Kidney epithelial cell (primary cell): Measurements from ENCODE around the gene NECTIN1. TPM values are rescaled to one million over a fixed set of nuclear protein-coding genes. Genes with fewer than 3 reads are reported as not detected.

Experiments used
- DNase-seq: peaks from one replicate; pipeline ENCODE4 v3.0.0-alpha.2; 2010; ENCODE audit warnings: low read depth
- H3K27me3 ChIP-seq: 2 replicates; pipeline ENCODE4 v1.6.0; 2011; ENCODE audit warnings: low read length; ENCODE audit not compliant: control insufficient read depth, insufficient read depth
- H3K36me3 ChIP-seq: 2 replicates; pipeline ENCODE4 v1.5.1; 2011; ENCODE audit warnings: low read length; ENCODE audit not compliant: control insufficient read depth, insufficient read depth
- H3K4me3 ChIP-seq: 2 replicates; pipeline ENCODE4 v1.5.1; 2011; ENCODE audit warnings: low read depth, mild to moderate bottlenecking, control low read depth, low read length
- total RNA-seq: library from RNA; depleted of rRNA; stranded (reverse); fragments of >200 nt; gene quantifications from 2 replicates; pipeline ENCODE4 v1.2.3, GENCODE V29; 2015
- TF ChIP-seq, protein P1 (sequence below): IDR thresholded peaks from 2 replicates; pipeline ENCODE4 v1.5.1; 2011; ENCODE audit warnings: mild to moderate bottlenecking, moderate library complexity, low read length, control low read depth, inconsistent platforms; ENCODE audit not compliant: insufficient read depth, poor library complexity, severe bottlenecking

Gene NECTIN1
- total RNA-seq, 1 donor from 2014 or later = 15.0 TPM

DNA sequence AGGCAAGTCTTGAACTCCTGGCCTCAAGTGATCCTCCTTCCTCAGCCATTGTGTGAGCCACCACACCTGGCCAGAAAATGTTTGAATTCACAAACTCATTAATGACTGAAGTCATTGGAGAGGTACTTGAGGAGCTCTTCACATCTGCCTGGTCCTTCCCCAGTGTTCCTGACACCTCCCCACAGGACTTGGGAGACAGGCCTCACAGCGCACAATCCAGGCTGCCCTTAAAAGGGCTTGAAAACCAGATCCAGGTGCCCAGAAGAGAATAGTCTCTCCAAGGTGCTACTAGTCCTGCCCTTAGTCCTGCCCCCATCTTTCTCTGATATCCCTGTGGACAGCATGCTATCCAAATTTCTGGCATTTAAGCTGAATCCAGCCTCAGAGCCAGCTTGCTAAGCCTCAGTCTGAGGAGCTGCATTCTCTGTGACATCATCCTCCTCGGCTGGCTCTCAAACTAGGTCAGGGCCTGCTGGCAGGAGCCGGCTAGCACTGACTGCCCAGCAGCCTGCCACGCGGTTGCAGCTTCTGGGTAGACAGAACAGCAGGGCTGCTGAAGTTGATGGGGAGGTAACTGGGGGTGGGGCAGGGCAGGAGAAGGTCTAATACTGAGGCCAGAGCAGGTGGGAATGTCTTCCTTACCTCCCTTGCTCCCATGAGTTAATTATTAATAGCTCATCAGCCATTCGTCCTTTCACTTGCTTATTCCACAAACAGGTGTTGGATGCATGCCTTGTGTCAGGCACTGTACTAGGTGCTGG lies 35.3 kb upstream of the NECTIN1 start:
- DNase-seq = no peak
- Histone ChIP-seq H3K4me3 (no peak overlapping the region), H3K36me3 (no peaks in the 10 kb centered on the region), H3K27me3 (peaks cover 15% of the 10 kb centered on the region)
- TF ChIP-seq, protein P1, sequence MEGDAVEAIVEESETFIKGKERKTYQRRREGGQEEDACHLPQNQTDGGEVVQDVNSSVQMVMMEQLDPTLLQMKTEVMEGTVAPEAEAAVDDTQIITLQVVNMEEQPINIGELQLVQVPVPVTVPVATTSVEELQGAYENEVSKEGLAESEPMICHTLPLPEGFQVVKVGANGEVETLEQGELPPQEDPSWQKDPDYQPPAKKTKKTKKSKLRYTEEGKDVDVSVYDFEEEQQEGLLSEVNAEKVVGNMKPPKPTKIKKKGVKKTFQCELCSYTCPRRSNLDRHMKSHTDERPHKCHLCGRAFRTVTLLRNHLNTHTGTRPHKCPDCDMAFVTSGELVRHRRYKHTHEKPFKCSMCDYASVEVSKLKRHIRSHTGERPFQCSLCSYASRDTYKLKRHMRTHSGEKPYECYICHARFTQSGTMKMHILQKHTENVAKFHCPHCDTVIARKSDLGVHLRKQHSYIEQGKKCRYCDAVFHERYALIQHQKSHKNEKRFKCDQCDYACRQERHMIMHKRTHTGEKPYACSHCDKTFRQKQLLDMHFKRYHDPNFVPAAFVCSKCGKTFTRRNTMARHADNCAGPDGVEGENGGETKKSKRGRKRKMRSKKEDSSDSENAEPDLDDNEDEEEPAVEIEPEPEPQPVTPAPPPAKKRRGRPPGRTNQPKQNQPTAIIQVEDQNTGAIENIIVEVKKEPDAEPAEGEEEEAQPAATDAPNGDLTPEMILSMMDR = no peak

DNA sequence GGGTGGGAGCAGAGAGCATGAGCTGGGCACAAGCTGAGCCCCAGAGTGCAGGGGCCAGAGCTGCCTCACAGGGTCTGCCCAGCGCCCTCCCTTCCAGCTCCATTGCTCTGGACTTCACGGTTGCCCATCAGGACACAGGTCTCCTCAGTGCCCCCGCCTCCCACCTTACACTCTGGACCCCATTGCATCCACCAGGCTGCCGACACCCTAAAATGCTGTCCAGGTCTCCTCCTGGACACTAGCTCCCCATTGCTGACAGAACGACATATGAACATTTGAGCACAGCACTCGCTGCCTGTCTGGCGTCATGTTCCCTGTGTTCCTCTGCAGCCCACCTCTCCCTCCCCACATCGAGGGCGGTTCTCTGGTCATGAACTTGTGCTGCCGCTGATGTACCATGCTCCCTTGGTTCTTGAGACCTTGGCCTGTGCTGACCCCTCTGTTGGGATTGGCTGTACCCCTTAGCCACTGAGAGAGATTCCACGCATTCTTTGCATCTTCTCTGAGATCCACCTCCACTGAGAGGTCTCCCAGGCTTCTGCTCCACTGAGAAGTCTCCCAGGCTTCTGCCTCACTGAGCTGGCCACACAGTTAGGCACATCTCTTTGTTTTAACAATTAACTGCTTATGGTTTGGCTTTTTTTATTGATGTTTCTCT lies 34.2 kb upstream of the NECTIN1 start:
- H3K27me3 ChIP-seq = peaks cover 15% of the 10 kb centered on the region
- no peak overlapping the region for H3K4me3 ChIP-seq
- TF ChIP-seq, protein P1 = no peak
- no peak for DNase-seq
- H3K36me3 ChIP-seq = no peaks in the 10 kb centered on the region

DNA sequence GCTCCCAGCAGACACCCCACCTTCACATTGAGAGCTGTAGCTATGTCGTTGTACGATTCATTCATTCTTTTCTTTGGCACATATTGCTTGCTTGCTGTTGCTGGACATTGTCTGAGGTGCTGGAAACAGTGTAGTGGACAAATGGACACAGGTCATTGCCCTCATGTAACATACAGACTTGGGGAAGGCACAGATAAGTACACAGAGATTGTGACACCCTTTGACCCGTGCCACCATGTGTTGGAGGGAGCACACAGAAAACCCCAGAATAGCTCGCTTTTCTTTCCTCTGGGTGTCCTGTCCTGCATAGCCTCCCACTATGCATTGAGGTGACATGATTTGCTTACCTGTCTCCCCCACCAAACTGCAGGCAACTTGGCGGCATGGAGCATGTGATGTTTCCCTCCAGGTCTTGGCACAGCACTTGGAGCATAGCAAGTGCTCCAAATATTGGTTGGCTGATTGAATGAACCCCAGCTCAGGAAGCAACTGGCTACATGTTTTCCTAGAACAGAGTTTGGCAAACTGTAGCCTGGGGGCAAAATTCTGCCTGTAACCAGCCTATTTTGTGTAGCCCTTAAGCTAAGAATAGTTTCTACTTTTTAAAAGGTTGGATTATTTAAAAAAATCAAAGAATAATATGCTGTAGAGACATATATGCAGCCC lies 30.9 kb upstream of the NECTIN1 start:
- Histone ChIP-seq H3K27me3 (peaks cover 26% of the 10 kb centered on the region), H3K4me3 (no peak overlapping the region), H3K36me3 (no peaks in the 10 kb centered on the region)
- DNase-seq = no peak
- TF ChIP-seq, protein P1 = no peak

DNA sequence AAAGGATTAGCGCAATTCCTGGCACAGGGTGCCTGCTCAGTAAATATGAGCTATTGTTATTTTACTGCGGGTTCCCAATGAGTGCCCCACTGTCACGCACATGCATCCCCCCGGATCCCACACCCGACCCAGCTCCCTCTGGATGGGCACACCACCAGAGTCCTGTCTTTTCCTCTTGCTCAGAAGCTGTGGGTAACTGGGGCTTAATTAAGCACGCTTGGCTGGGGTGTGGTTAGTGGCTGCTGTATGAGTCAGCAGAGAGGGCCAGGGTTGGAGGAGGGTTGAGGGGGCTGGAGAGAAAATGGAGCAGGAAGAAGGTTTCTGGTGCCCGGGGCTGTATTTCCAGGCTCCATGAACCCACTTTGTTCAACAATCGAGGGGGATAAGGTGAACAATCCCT lies 30.3 kb upstream of the NECTIN1 start:
- TF ChIP-seq, protein P1 = no peak
- peaks cover 27% of the 10 kb centered on the region for H3K27me3 ChIP-seq
- DNase-seq = peak; percentile 29
- H3K36me3 ChIP-seq = no peaks in the 10 kb centered on the region
- H3K4me3 ChIP-seq = no peak overlapping the region

DNA sequence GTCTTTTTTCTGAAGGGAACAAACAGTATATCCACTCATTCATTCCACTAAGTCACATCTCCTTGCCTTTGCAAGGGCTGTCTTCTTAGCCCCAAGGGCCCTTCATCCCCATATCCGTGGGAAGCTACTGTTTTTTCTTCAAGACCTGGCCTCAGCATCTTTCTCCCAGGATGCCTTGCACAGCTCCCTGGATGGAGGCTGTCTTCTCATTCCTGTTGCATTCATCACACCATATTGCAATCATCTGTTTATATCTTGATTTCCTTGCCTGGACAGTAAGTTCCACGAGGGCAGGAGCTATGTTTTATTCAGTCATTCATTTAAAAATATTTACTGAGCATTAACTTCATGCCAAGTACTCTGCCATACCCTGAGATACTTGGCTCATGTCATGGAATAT lies 29.3 kb upstream of the NECTIN1 start:
- TF ChIP-seq, protein P1 = no peak
- Histone ChIP-seq H3K27me3 (peaks cover 25% of the 10 kb centered on the region), H3K36me3 (no peaks in the 10 kb centered on the region), H3K4me3 (no peak overlapping the region)
- DNase-seq = no peak
